H9 (cell line): ENCODE measurements around the gene CHMP6. TPM values are rescaled to one million over a fixed set of nuclear protein-coding genes. Genes with fewer than 3 reads are reported as not detected.

ENCODE experiments used
- DNase-seq: peaks from one replicate; pipeline ENCODE4 v3.0.0-alpha.2; 2017
- H2AFZ ChIP-seq: one replicate; pipeline ENCODE4 v1.6.1; 2013; ENCODE audit warnings: mild to moderate bottlenecking, low read length, control low read depth, moderate library complexity
- H2AK5ac ChIP-seq: 2 replicates; pipeline ENCODE4 v1.6.1; 2013; ENCODE audit warnings: low read length, control low read depth, mixed read lengths; ENCODE audit not compliant: insufficient read length
- H2BK120ac ChIP-seq: one replicate; pipeline ENCODE4 v1.6.1; 2013; ENCODE audit warnings: low read depth, mild to moderate bottlenecking, low read length, control low read depth, inconsistent platforms; ENCODE audit not compliant: poor library complexity, severe bottlenecking
- H2BK12ac ChIP-seq: 2 replicates; pipeline ENCODE4 v1.6.1; 2013; ENCODE audit warnings: low read length, control low read depth, mixed read lengths, low read depth; ENCODE audit not compliant: insufficient read length
- H2BK15ac ChIP-seq: 2 replicates; pipeline ENCODE4 v1.6.1; 2013; ENCODE audit warnings: low read depth, low read length, control low read depth
- H2BK20ac ChIP-seq: one replicate; pipeline ENCODE4 v1.6.1; 2013; ENCODE audit warnings: low read depth, mild to moderate bottlenecking, low read length, control low read depth, inconsistent platforms; ENCODE audit not compliant: poor library complexity, severe bottlenecking
- H2BK5ac ChIP-seq: 2 replicates; pipeline ENCODE4 v1.6.1; 2013; ENCODE audit warnings: low read length, control low read depth, mixed read lengths; ENCODE audit not compliant: insufficient read length
- H3K14ac ChIP-seq: 2 replicates; pipeline ENCODE4 v1.6.1; 2013; ENCODE audit warnings: low read length, control low read depth; ENCODE audit not compliant: insufficient read depth
- H3K18ac ChIP-seq: 2 replicates; pipeline ENCODE4 v1.6.1; 2013; ENCODE audit warnings: low read depth, mild to moderate bottlenecking, mixed read lengths, low read length, control low read depth; ENCODE audit not compliant: insufficient read length
- H3K23ac ChIP-seq: 2 replicates; pipeline ENCODE4 v1.6.1; 2013; ENCODE audit warnings: low read length, control low read depth, mixed read lengths, low read depth; ENCODE audit not compliant: insufficient read length
- H3K23me2 ChIP-seq: 2 replicates; pipeline ENCODE4 v1.6.1; 2013; ENCODE audit warnings: low read depth, mild to moderate bottlenecking, mixed read lengths, low read length, control low read depth; ENCODE audit not compliant: insufficient read length, poor library complexity, severe bottlenecking
- H3K27ac ChIP-seq: 2 replicates; pipeline ENCODE4 v1.5.1; 2013; ENCODE audit warnings: low read length, control low read depth, mixed read lengths, low read depth; ENCODE audit not compliant: insufficient read length
- H3K27me3 ChIP-seq: 2 replicates; pipeline ENCODE4 v1.6.1; 2013; ENCODE audit warnings: low read length, control low read depth, inconsistent platforms; ENCODE audit not compliant: insufficient read depth
- H3K4ac ChIP-seq: 2 replicates; pipeline ENCODE4 v1.6.1; 2013; ENCODE audit warnings: low read depth, mild to moderate bottlenecking, control low read depth, inconsistent platforms, low read length, moderate library complexity
- H3K4me1 ChIP-seq: 2 replicates; pipeline ENCODE4 v1.6.1; 2013; ENCODE audit warnings: low read length, control low read depth, inconsistent platforms; ENCODE audit not compliant: insufficient read depth
- H3K4me2 ChIP-seq: 2 replicates; pipeline ENCODE4 v1.6.1; 2013; ENCODE audit warnings: low read length, control low read depth, mixed read lengths; ENCODE audit not compliant: insufficient read length, insufficient read depth
- H3K56ac ChIP-seq: 2 replicates; pipeline ENCODE4 v1.6.1; 2013; ENCODE audit warnings: low read depth, mild to moderate bottlenecking, mixed read lengths, low read length, control low read depth; ENCODE audit not compliant: insufficient read length
- H3K79me1 ChIP-seq: 2 replicates; pipeline ENCODE4 v1.6.1; 2013; ENCODE audit warnings: low read depth, mild to moderate bottlenecking, moderate library complexity, low read length, control low read depth, inconsistent platforms; ENCODE audit not compliant: insufficient read depth, poor library complexity, severe bottlenecking
- H3K79me2 ChIP-seq: 2 replicates; pipeline ENCODE4 v1.6.1; 2013; ENCODE audit warnings: low read length, control low read depth, inconsistent platforms; ENCODE audit not compliant: insufficient read depth
- H3K9ac ChIP-seq: 2 replicates; pipeline ENCODE4 v1.6.1; 2013; ENCODE audit warnings: low read length, control low read depth, mixed read lengths; ENCODE audit not compliant: insufficient read length; ENCODE audit errors: extremely low read depth
- H3K9me3 ChIP-seq: one replicate; pipeline ENCODE4 v1.6.1; 2013; ENCODE audit warnings: low read depth, low read length, inconsistent platforms; ENCODE audit not compliant: control insufficient read depth
- H3T11ph ChIP-seq: one replicate; pipeline ENCODE4 v1.6.1; 2013; ENCODE audit warnings: mild to moderate bottlenecking, low read length, control low read depth, inconsistent platforms
- H4K20me1 ChIP-seq: one replicate; pipeline ENCODE4 v1.6.1; 2013; ENCODE audit not compliant: control insufficient read depth, insufficient read length, insufficient read depth
- H4K5ac ChIP-seq: 2 replicates; pipeline ENCODE4 v1.6.1; 2013; ENCODE audit warnings: low read depth, mild to moderate bottlenecking, mixed read lengths, low read length, control low read depth; ENCODE audit not compliant: insufficient read length
- H4K8ac ChIP-seq: replicated peaks from 2 replicates; pipeline ENCODE4 v1.6.1; 2013; ENCODE audit warnings: low read length, control low read depth, mixed read lengths, low read depth; ENCODE audit not compliant: insufficient read length
- H4K91ac ChIP-seq: 2 replicates; pipeline ENCODE4 v1.6.1; 2013; ENCODE audit warnings: low read depth, mild to moderate bottlenecking, moderate library complexity, mixed read lengths, low read length, control low read depth; ENCODE audit not compliant: insufficient read length
- H3K27ac Mint-ChIP-seq, 3 experiments: 2 replicates in 2 of 3; 3 replicates in 1 of 3; pipeline ENCODE4 v1.8.0; 2020 to 2021; ENCODE audit warnings: mixed read lengths in 3 of 3, mild to moderate bottlenecking in 1 of 3, moderate library complexity in 1 of 3
- H3K27me3 Mint-ChIP-seq: 2 replicates; pipeline ENCODE4 v1.8.0; 2021; ENCODE audit warnings: low read depth, mild to moderate bottlenecking, moderate library complexity, mixed read lengths
- H3K36me3 Mint-ChIP-seq, 3 experiments: 2 replicates in 2 of 3; 3 replicates in 1 of 3; pipeline ENCODE4 v1.8.0; 2020 to 2021; ENCODE audit warnings: low read depth in 3 of 3, mixed read lengths in 3 of 3; ENCODE audit not compliant: insufficient read depth in 1 of 3
- H3K4me1 Mint-ChIP-seq, 2 experiments: 2 replicates each; pipeline ENCODE4 v1.8.0; 2020; ENCODE audit warnings: mixed read lengths in 2 of 2
- H3K4me3 Mint-ChIP-seq, 2 experiments: 2 replicates in 1 of 2; 3 replicates in 1 of 2; pipeline ENCODE4 v1.8.0; 2020 to 2021; ENCODE audit warnings: mild to moderate bottlenecking in 2 of 2, mixed read lengths in 2 of 2, moderate library complexity in 1 of 2
- H3K9me3 Mint-ChIP-seq, 2 experiments: 2 replicates in 1 of 2; 3 replicates in 1 of 2; pipeline ENCODE4 v1.8.0; 2020; ENCODE audit warnings: mild to moderate bottlenecking in 2 of 2, mixed read lengths in 2 of 2, moderate library complexity in 1 of 2
- WGBS: extraction: QIAGEN DNeasy Blood & Tissue Kit; methylation state at CpG from one replicate; pipeline ENCODE4 v1.1.7; 2013; ENCODE audit warnings: missing lambda C conversion rate, low lambda C conversion rate, mixed read lengths; ENCODE audit not compliant: insufficient read length; ENCODE audit errors: extremely low coverage; 5-methylcytosine and 5-hydroxymethylcytosine counted together
- total RNA-seq: library from RNA; stranded (reverse); gene quantifications from 2 replicates; pipeline ENCODE4 v1.2.1, GENCODE V29; 2021
- TF ChIP-seq, protein P1 (sequence below): fragments of 200-600 bp; sonication (generic); conservative IDR thresholded peaks from 3 replicates; pipeline ENCODE4 v1.8.0; 2021; ENCODE audit warnings: antibody characterized with exemption, mild to moderate bottlenecking

Gene CHMP6
- total RNA-seq, 1 experiment from 2014 or later, result 23.4 TPM

- Histone ChIP-seq H3K79me1 (no peaks in the 10 kb centered on the region), H3K56ac (no peak overlapping the region), H3K9me3 (no peaks in the 10 kb centered on the region), H4K5ac (no peak overlapping the region), H3K4ac (no peak overlapping the region), H3K4me1 (no peaks in the 10 kb centered on the region), H2BK120ac (no peak overlapping the region), H2BK12ac (no peak overlapping the region), H3K27me3 (no peaks in the 10 kb centered on the region), H3K18ac (no peak overlapping the region), H4K8ac (no peak overlapping the region), H2AFZ (no peak overlapping the region), H3T11ph (no peak overlapping the region), H3K23me2 (peaks cover 10% of the 10 kb centered on the region), H2BK20ac (no peak overlapping the region), H3K14ac (no peak overlapping the region), H4K91ac (no peak overlapping the region), H3K9ac (peak overlapping the region; percentile 10), H2BK15ac (no peak overlapping the region), H3K4me2 (peak overlapping the region; percentile 47), H3K23ac (no peak overlapping the region), H3K79me2 (no peaks in the 10 kb centered on the region), H2BK5ac (no peak overlapping the region), H4K20me1 (no peaks in the 10 kb centered on the region), H3K27ac (no peak overlapping the region), H2AK5ac (no peak overlapping the region)
- WGBS, result no CpG with 5 or more reads among the region's 90 CpGs
- peaks cover 33% of the 10 kb centered on the region for H3K27me3 Mint-ChIP-seq
- peak; percentile 53 for DNase-seq
- peaks cover 8 to 14% of the 10 kb centered on the region in 2 experiments for H3K4me1 Mint-ChIP-seq
- peak overlapping the region; percentile 64 to 78 for H3K4me3 Mint-ChIP-seq
- H3K36me3 Mint-ChIP-seq, result peaks cover 5 to 18% (median 15%) of the 10 kb centered on the region in 3 experiments; a peak in 6 of 7 replicates
- no peaks in the 10 kb centered on the region for H3K9me3 Mint-ChIP-seq
- TF ChIP-seq, protein P1, sequence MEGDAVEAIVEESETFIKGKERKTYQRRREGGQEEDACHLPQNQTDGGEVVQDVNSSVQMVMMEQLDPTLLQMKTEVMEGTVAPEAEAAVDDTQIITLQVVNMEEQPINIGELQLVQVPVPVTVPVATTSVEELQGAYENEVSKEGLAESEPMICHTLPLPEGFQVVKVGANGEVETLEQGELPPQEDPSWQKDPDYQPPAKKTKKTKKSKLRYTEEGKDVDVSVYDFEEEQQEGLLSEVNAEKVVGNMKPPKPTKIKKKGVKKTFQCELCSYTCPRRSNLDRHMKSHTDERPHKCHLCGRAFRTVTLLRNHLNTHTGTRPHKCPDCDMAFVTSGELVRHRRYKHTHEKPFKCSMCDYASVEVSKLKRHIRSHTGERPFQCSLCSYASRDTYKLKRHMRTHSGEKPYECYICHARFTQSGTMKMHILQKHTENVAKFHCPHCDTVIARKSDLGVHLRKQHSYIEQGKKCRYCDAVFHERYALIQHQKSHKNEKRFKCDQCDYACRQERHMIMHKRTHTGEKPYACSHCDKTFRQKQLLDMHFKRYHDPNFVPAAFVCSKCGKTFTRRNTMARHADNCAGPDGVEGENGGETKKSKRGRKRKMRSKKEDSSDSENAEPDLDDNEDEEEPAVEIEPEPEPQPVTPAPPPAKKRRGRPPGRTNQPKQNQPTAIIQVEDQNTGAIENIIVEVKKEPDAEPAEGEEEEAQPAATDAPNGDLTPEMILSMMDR, result no peak
- no peak overlapping the region for H3K27ac Mint-ChIP-seq
Observed at GRCh38 chr17:80992077-80992947, 671 bp downstream of the CHMP6 start.
